DND-41 (cell line): Measurements from ENCODE around the gene PREP.

Source experiments
- ATAC-seq: fragments of 200-7000 bp; cut with Tn5 transposase; 3 replicates; pipeline ENCODE4 v1.9.1; 2021; ENCODE audit warnings: low read depth; ENCODE audit not compliant: insufficient read depth
- DNase-seq: peaks from one replicate; pipeline ENCODE4 v3.0.0-alpha.2; 2020
- H2AFZ ChIP-seq: 2 replicates; pipeline ENCODE4 v1.6.0; 2012; ENCODE audit warnings: low read depth, low read length
- H3K27ac ChIP-seq: 2 replicates; pipeline ENCODE4 v1.5.1; 2012; ENCODE audit warnings: low read length, inconsistent platforms
- H3K27me3 ChIP-seq: fragments of 200-600 bp; sonication (generic); 2 replicates; pipeline ENCODE4 v1.6.0; 2012; ENCODE audit warnings: low read length, mild to moderate bottlenecking, inconsistent platforms; ENCODE audit not compliant: insufficient read depth, poor library complexity
- H3K36me3 ChIP-seq: 2 replicates; pipeline ENCODE4 v1.5.1; 2012; ENCODE audit warnings: low read length, inconsistent platforms; ENCODE audit not compliant: insufficient read depth
- H3K4me1 ChIP-seq: 2 replicates; pipeline ENCODE4 v1.5.1; 2012; ENCODE audit warnings: mild to moderate bottlenecking, low read length; ENCODE audit not compliant: insufficient read depth
- H3K4me2 ChIP-seq: 2 replicates; pipeline ENCODE4 v1.6.0; 2012; ENCODE audit warnings: mild to moderate bottlenecking, moderate library complexity, low read length, inconsistent platforms; ENCODE audit not compliant: insufficient read depth
- H3K4me3 ChIP-seq, 2 experiments: fragments of 200-600 bp in 1 of 2; shearing (Covaris generic) in 1 of 2; 2 replicates each; pipeline ENCODE4 v1.5.1; 2012 to 2016; ENCODE audit warnings: inconsistent platforms in 2 of 2, low read length in 2 of 2, mild to moderate bottlenecking in 2 of 2, low read depth in 1 of 2, moderate library complexity in 1 of 2
- H3K79me2 ChIP-seq: 2 replicates; pipeline ENCODE4 v1.6.0; 2012; ENCODE audit warnings: low read length, inconsistent platforms; ENCODE audit not compliant: insufficient read depth
- H3K9ac ChIP-seq: 2 replicates; pipeline ENCODE4 v1.6.0; 2012; ENCODE audit warnings: low read depth, mild to moderate bottlenecking, inconsistent platforms, low read length, moderate library complexity
- H3K9me3 ChIP-seq: 2 replicates; pipeline ENCODE4 v1.5.1; 2012; ENCODE audit warnings: low read length, moderate library complexity, mild to moderate bottlenecking, inconsistent platforms; ENCODE audit not compliant: insufficient read depth, severe bottlenecking
- H4K20me1 ChIP-seq: 2 replicates; pipeline ENCODE4 v1.6.0; 2012; ENCODE audit warnings: low read length; ENCODE audit not compliant: insufficient read depth
- EZH2 ChIP-seq: IDR thresholded peaks from 3 replicates; pipeline ENCODE4 v1.6.1; 2012; ENCODE audit warnings: borderline replicate concordance, low read depth, mild to moderate bottlenecking, moderate library complexity, low read length, inconsistent platforms; ENCODE audit not compliant: severe bottlenecking
- TF ChIP-seq, protein P1 (sequence below): IDR thresholded peaks from 2 replicates; pipeline ENCODE4 v1.5.1; 2012; ENCODE audit warnings: borderline replicate concordance, low read length, moderate library complexity, mild to moderate bottlenecking; ENCODE audit not compliant: poor library complexity, severe bottlenecking; ENCODE audit errors: extremely low read depth

The PREP gene

DNA sequence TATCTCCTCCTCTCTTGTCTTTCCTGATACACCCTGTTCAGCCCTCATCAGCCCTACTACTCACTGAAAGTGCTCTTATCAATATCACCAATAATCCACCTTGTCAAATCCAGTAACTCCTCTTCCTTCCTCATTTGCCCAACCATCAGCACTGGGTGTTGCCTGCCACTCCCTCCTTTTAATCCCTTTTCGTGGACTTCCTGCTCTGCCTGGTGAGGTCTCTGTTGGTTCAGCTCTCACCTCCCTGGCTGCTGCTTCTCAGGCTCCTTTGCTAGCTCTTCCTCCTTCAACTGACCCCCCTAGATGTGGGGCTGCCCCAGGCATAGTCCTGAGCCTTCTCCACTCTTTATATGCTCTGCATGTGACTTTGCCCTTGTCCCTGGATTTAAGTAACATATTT, 92.5 kb downstream of the PREP start:
- Histone ChIP-seq H3K27ac (no peak overlapping the region), H3K9ac (no peak overlapping the region), H3K79me2 (no peaks in the 10 kb centered on the region), H3K27me3 (no peaks in the 10 kb centered on the region), H3K4me2 (no peak overlapping the region), H2AFZ (no peak overlapping the region), H4K20me1 (no peaks in the 10 kb centered on the region; the same call in 1 of the 2 replicates), H3K4me1 (no peaks in the 10 kb centered on the region), H3K4me3 (no peak overlapping the region), H3K9me3 (no peaks in the 10 kb centered on the region), H3K36me3 (peaks cover 78% of the 10 kb centered on the region)
- TF ChIP-seq EZH2, result no peak
- TF ChIP-seq, protein P1, sequence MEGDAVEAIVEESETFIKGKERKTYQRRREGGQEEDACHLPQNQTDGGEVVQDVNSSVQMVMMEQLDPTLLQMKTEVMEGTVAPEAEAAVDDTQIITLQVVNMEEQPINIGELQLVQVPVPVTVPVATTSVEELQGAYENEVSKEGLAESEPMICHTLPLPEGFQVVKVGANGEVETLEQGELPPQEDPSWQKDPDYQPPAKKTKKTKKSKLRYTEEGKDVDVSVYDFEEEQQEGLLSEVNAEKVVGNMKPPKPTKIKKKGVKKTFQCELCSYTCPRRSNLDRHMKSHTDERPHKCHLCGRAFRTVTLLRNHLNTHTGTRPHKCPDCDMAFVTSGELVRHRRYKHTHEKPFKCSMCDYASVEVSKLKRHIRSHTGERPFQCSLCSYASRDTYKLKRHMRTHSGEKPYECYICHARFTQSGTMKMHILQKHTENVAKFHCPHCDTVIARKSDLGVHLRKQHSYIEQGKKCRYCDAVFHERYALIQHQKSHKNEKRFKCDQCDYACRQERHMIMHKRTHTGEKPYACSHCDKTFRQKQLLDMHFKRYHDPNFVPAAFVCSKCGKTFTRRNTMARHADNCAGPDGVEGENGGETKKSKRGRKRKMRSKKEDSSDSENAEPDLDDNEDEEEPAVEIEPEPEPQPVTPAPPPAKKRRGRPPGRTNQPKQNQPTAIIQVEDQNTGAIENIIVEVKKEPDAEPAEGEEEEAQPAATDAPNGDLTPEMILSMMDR, result no peak
- no peak for DNase-seq
- no peak for ATAC-seq

DNA sequence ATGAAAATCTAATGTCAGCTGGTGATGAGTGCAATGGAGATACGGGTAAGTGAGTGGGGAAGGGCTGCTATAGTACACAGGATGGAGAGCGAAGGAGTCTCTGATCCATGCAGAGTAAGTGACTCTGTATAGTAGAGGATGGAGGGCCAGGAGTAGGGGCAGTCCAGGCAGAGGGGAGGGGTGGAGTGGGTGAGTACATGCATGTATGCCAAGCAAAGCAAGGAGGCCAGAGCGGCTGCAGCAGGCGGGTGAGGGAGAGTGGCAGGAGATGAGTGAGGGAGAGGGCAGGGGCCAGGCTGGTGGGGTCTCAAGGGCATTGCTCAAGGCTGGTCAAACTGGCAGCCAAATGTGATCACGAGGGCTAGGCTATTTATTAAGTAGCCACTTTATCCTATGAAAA, 94.0 kb downstream of the PREP start:
- no peaks in the 10 kb centered on the region for H3K9me3 ChIP-seq
- TF ChIP-seq EZH2, result no peak
- TF ChIP-seq, protein P1, result no peak

DNA sequence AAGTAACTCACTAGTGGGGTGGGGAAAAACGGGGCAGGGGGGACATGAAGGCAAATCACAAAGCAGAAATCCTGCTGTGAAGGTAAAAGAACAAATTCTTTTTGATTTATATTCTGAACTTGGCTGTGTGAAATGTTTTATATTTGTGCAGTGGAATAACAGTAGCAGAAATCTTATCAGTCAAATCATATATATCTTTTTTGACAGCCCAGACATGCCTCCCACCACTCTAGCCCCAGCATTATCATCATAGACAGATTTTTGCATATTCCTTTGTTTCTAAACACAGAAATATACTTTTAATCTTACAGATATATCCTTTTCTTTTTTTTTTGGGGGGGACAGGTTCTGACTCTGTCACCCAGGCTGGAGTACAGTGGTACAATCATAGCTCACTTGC, 97.4 kb downstream of the PREP start:
- Histone ChIP-seq H3K9ac (no peak overlapping the region), H3K4me2 (no peak overlapping the region), H3K4me3 (no peak overlapping the region), H4K20me1 (no peaks in the 10 kb centered on the region; the same call in 1 of the 2 replicates), H3K36me3 (peaks cover 62% of the 10 kb centered on the region), H3K27ac (no peak overlapping the region), H3K27me3 (no peaks in the 10 kb centered on the region), H3K9me3 (no peaks in the 10 kb centered on the region), H2AFZ (no peak overlapping the region), H3K79me2 (no peaks in the 10 kb centered on the region), H3K4me1 (no peaks in the 10 kb centered on the region)
- no peak for TF ChIP-seq EZH2
- TF ChIP-seq, protein P1, result no peak
- ATAC-seq (no peak), DNase-seq (no peak)

More for the DNA sequence above, 94.0 kb downstream of the PREP start:
- Histone ChIP-seq H3K27ac (no peak overlapping the region), H3K4me1 (no peaks in the 10 kb centered on the region), H3K9ac (no peak overlapping the region), H3K79me2 (no peaks in the 10 kb centered on the region), H3K4me2 (no peak overlapping the region), H3K4me3 (no peak overlapping the region), H2AFZ (no peak overlapping the region), H4K20me1 (no peaks in the 10 kb centered on the region; the same call in 1 of the 2 replicates), H3K36me3 (peaks cover 72% of the 10 kb centered on the region), H3K27me3 (no peaks in the 10 kb centered on the region)
- ATAC-seq (no peak), DNase-seq (no peak)

DNA sequence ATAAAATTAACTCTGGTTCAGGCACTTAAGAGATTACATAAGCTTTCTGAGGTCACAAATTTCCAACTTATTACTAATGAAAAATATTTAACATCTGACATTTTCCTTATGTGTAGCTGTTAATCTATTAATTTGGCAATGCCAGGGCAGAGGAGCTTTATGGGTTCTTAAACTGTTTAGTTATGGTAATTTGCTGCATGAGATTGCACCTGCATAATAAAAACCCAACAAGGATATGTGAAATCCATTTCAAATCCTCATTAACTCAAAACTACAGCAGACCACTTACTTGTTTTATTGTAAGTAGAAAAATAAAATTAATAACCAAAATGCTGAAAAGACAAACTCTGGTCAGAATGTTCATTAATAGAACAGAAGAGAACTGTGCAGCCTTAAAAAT, 98.1 kb downstream of the PREP start:
- H3K36me3 ChIP-seq, result peaks cover 59% of the 10 kb centered on the region
- no peak for ATAC-seq

More for the DNA sequence above, 98.1 kb downstream of the PREP start:
- no peak for DNase-seq
- H3K27me3 ChIP-seq, result no peaks in the 10 kb centered on the region
- H3K9ac ChIP-seq, result no peak overlapping the region
- no peaks in the 10 kb centered on the region for H4K20me1 ChIP-seq
- no peak overlapping the region for H3K4me3 ChIP-seq
- H3K4me2 ChIP-seq, result no peak overlapping the region
- no peaks in the 10 kb centered on the region for H3K79me2 ChIP-seq
- no peak overlapping the region for H2AFZ ChIP-seq
- H3K9me3 ChIP-seq, result no peaks in the 10 kb centered on the region
- TF ChIP-seq EZH2, result no peak
- TF ChIP-seq, protein P1, result no peak
- H3K27ac ChIP-seq, result no peak overlapping the region
- H3K4me1 ChIP-seq, result no peaks in the 10 kb centered on the region
